GM19240 (cell line): ENCODE measurements around the gene ACADVL.
"Not testable (repeated sequence)": the region's sequence is repeated elsewhere in the genome, so short reads cannot be mapped to it uniquely, and the experiment has no call there.

ENCODE experiments used
- DNase-seq: peaks from one replicate; pipeline ENCODE4 v3.0.0; 2011; ENCODE audit warnings: low spot score; ENCODE audit not compliant: insufficient read length

The ACADVL gene

GRCh38 chr17:7234083-7234951, 14.6 kb downstream of the ACADVL start, which contains the start of gene DVL2:
Gene DVL2 (minus strand): TSS chr17:7234517. CDS start chr17:7234262, 255 bp downstream.
- peak; percentile 94 for DNase-seq

DNA sequence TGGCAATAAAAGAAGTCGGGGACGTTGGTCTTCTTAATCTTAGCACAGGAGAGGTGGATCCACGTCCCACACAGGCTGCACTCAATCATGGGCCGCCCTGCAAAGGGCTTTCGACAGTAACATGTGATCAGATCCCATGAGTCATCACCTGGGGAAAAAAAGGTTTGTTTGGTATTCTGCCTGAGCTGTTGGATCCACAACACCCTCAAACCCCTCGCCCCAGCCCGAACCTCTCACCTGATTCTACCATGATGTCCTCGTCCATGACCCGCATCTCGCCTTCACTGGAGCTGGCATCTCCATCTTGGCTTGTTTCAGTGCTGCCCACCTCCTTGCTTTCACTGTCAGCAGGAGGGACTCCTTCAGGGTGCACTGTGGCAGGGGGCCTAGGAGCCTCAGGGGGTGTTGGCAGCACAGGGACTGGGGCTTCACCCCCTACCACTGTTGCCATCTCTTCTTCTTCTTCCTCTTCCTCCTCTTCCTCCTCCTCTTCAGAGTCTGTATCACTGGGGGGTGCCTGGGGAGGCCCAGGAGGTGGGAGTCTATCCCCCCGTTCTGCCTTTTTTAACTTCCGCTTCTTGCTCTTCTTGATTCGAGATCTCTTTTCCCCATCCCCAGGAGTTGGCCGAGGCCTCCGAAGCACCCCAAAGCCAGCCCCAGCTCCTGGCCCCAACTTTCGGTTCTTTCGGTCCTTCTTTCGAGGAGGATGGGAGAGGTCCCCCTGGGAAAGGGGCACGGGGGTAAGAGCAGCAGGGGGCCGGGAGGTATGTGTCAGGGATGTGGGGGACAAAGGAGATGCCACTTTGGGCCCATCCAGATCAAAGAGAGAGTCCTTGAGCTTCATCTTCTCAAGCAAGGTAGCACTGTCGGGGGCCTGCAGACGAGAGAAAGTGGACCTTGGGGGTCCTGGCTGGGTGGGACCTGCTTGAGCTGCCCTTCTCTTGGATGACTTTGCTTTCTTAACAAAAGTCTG, 16.2 kb downstream of the ACADVL start:
- no peak for DNase-seq

GRCh38 chr17:7236808-7237207, 17.1 kb downstream of the ACADVL start:
- DNase-seq, result no peak

GRCh38 chr17:7237266-7237760, 17.6 kb downstream of the ACADVL start:
- DNase-seq, result no peak

DNA sequence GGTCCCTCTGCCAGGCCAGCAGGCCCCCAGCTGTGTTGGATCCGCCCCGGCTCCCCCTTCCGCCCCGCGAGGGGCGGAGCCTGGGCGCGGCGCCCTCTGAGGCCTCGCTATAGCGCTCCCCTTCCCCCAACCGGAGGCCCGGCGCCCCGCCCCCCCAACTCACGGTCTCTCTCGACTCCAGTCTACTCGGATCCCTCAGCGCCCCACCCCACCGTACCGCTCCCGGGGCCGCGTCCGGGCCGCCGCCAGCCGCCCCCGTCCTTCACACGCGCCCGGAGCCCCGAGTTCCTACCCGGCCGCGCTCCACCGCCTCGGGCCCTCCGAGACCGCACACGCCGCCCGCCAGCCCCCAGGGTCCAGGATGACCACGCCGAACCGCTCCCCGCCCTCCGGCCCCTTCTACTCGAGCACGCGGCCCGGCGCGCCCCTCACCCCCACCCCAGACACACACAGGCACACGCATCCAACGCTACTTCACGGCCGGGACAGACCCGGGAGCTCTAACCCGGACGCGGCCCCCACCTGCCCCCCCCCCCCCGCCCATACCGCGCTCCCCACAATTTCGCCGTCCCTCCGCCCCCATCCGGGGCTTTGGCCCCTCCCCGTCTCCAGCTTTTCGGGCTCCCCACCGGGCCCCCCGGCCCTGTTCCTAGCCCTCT, 18.2 kb downstream of the ACADVL start:
- peak; percentile 64 for DNase-seq

DNA sequence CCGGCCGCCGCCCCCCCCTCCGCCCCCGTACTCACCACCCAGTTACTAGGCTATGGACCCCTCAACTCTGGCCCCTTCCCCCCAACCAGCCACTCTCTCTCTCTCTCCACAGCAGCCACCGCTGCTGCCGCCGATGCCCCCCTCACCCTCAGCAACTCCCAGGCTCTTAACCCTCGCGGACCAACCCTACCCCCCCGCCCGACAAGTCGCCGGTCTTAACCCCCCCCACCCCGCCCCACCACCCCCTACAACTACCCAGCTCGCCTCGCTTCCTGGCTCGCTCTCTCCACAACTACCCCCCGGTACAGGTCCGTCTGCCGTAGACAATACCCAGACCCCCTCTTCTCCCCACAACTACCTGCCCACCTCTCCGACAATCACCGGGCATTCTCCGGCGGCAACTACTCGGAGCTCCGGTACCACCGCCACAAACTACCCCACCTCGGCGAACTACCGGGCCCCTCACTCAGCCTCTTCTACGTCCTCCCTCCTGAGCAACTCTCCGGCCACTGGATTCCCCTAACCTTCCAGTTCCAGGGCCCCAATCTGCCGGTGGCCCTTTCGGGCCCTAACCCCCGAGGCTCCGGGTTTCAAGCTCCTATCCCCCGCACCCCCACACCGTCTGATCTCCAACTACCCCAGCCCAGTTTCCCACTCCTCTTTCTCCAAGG, 18.8 kb downstream of the ACADVL start:
- DNase-seq, result no peak

DNA sequence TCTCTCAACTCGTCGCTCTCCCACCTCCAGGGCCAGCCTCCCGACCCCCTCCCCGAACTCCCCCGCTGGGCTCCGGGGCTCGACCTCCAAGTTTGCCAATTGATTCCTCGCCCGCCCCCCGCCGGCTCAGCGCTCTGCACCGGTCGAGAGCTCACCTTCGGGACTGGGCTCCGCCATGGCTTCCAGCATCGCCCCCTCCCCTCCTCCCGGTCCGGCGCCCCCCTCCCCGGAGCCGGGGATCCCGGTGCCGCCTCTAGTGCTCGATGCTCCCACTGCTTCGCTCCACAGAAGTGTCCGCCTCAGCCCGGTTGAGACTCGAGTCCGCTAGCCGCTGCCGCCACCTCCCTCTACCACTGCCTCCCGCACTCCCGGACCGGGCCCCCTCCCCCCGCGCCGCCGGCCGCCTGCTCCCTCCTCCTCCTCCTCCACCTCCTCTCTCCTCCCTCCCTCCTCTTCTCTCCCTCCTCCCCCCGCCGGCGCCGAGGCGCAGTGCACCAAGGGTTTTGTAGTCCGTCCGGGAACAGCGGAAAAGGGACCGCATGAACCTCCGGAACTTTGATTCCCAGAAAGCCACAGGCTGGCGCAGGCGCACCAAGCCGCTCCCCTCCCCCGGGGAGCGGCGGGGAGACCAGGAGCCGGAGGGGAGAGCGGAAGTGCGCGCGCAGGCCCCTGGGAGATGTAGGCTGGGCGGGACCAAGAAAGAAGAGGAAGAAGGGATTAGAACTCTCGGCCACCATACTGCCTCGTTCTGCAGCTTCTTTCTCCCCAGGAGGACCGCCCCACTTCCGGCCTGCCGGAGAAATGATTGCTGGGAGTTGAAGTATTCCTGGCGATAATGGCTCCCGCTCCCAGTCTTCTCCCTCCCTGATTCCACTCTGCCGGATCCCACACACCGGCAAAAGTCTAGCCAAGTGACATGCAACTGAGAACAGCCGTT, 19.6 kb downstream of the ACADVL start, which contains the start of gene PHF23:
PHF23 (minus strand) TSS at position 367 of the 937 bp plus-strand sequence; CDS start at position 189, 178 bp downstream.
- DNase-seq, result peak; percentile 91

GRCh38 chr17:7240375-7240774, 20.6 kb downstream of the ACADVL start:
- no peak for DNase-seq

DNA sequence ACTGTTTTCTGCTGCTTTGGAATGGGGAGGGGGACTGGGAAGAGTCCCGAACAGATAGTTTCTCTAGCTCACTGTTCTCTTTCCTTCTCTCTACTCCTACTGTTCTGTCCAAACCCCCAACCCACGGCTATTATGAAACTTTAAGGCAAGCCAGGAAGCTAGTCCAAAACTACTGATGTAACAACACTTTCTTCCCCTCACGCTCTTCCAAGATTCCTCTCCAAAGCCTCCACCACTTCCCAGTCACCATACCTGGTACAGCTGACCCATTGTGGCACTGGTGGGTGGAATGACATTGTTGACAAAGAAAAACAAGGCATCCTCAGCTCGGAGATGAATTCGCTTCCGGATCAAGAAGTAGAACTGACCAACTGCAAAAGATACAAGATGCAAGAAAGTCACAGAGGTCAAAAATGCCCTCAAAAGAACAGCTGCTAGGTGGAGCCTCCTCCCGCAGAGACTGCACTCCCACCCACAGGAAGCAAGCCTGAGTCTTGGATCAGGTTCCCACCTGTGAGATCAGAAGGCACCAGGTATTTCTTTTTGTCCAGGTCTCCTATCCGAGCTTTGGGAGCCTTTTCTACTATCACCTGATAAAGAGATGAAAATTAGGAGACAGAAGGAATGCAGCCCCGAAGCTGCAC, 21.5 kb downstream of the ACADVL start:
- no peak for DNase-seq

- no peak for DNase-seq
Measured at GRCh38 chr17:7241783-7242716, 22.3 kb downstream of the ACADVL start, which contains the start of gene GABARAP. Gene GABARAP (minus strand): TSS chr17:7242449. CDS start chr17:7242330, 119 bp downstream.

DNA sequence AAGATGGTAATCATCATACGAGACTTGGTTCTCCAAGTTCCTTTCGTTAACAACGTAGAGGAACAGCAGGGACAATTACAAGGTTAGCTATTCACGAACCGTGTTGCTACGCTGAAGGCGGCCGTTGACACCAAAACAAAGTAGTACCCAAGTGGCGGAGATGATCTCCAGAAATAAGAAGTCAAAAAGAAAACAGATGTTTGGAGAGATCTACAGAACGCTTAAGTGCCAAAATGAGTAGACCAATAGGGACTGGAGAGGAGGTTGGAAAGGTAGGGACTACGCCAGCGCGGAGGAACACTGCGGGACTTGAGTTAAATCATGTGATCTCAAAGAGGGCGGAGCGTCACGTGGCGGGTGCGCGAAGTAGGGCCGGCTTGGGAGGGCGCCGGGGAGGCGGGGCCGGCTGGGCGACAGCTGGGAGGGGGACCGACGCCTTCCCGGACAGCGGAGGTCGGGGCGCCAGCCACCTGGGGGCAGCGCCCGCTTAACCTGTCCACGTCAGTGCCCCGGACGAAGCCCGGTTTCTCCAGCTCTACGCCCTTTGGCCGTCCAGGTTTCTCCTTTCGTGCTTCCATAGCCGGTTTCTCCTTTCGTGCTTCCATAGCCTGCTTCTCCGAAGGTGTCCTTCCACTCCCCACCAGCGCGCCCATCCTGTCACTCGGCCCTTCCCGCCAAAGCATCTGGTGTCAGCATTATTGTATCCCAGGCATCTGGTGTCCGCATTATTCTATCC, 23.1 kb downstream of the ACADVL start:
- DNase-seq, result no peak

GRCh38 chr17:7243453-7243729, 23.7 kb downstream of the ACADVL start:
- DNase-seq, result no peak

GRCh38 chr17:7243838-7244237, 24.1 kb downstream of the ACADVL start:
- DNase-seq, result not testable (repeated sequence)

DNA sequence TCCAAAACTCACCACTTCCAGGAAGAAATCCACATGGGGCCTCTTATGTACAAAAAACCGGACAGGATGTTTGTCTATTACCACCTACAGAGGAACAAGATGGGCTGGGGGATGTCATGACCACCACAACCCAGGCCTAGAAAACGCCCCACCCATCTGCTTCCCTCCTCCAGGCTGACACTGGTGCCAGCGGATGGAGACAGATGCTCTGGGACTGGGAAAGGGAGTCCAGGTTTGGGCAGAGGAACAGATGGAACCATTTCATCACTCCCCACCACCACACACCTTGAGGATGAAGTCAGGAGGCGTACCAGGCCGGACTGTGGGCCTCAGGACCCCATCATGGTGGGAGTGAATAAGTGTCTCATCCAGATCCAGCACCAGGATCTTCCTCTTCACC, 27.0 kb downstream of the ACADVL start:
- DNase-seq, result no peak

GRCh38 chr17:7248796-7249195, 29.1 kb downstream of the ACADVL start:
- DNase-seq, result no peak

- DNase-seq, result no peak
Measured at GRCh38 chr17:7249214-7249613, 29.5 kb downstream of the ACADVL start.

DNA sequence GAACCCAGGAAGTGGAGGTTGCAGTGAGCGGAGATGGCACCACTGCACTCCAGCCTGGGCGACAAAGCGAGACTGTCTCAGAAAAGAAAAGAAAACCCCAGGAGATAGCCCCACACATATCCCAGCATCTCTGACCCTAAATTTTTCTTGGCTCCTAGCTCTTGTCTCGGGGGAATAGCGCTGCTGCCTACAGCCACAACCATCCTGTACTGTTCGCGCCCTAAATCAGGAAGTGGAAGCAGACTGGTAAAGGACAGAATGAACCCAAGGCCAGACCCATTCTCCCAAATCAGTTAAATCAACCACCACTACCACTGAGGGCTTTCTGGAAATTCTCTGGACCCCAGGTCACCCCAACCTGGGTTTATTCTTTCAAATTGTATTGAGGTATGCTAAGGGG, 30.1 kb downstream of the ACADVL start:
- DNase-seq, result no peak
